GM23248 (cell line): ENCODE data around the gene PNPLA1. TPM values are rescaled to one million over a fixed set of nuclear protein-coding genes. Genes with fewer than 3 reads are reported as not detected.

Experiments used
- DNase-seq: peaks from one replicate; pipeline ENCODE4 v3.0.0-alpha.2; 2015
- H2AFZ ChIP-seq: fragments of 200-600 bp; sonication (generic); 2 replicates; pipeline ENCODE4 v1.6.1; 2016; ENCODE audit warnings: antibody characterized with exemption
- H3F3A ChIP-seq: fragments of 200-600 bp; sonication (generic); 2 replicates; pipeline ENCODE4 v1.6.1; 2016; ENCODE audit warnings: mild to moderate bottlenecking, antibody characterized with exemption, mixed run types; ENCODE audit not compliant: insufficient read depth
- H3K27ac ChIP-seq: fragments of 200-600 bp; sonication (generic); 2 replicates; pipeline ENCODE4 v1.5.1; 2016; ENCODE audit warnings: mild to moderate bottlenecking
- H3K27me3 ChIP-seq: fragments of 200-600 bp; sonication (generic); replicated peaks from 2 replicates; pipeline ENCODE4 v1.6.1; 2016; ENCODE audit warnings: mild to moderate bottlenecking; ENCODE audit not compliant: insufficient read depth
- H3K36me3 ChIP-seq: fragments of 200-600 bp; sonication (generic); 2 replicates; pipeline ENCODE4 v1.6.1; 2016; ENCODE audit warnings: low read depth, mild to moderate bottlenecking
- H3K4me1 ChIP-seq: fragments of 200-600 bp; sonication (generic); 2 replicates; pipeline ENCODE4 v1.6.1; 2016; ENCODE audit warnings: mild to moderate bottlenecking; ENCODE audit not compliant: insufficient read depth
- H3K4me2 ChIP-seq: fragments of 200-600 bp; sonication (generic); one replicate; pipeline ENCODE4 v1.6.1; 2016; ENCODE audit warnings: mild to moderate bottlenecking; ENCODE audit not compliant: unreplicated experiment
- H3K4me3 ChIP-seq: fragments of 200-600 bp; sonication (generic); 2 replicates; pipeline ENCODE4 v1.5.1; 2016; ENCODE audit warnings: mild to moderate bottlenecking
- H3K79me2 ChIP-seq: fragments of 200-600 bp; sonication (generic); 2 replicates; pipeline ENCODE4 v1.6.1; 2016; ENCODE audit warnings: mild to moderate bottlenecking; ENCODE audit not compliant: insufficient read depth
- H3K9ac ChIP-seq: fragments of 200-600 bp; sonication (generic); 2 replicates; pipeline ENCODE4 v1.6.1; 2016; ENCODE audit warnings: mild to moderate bottlenecking
- H3K9me2 ChIP-seq: fragments of 200-600 bp; sonication (generic); 2 replicates; pipeline ENCODE4 v1.6.1; 2016; ENCODE audit warnings: mixed run types, mild to moderate bottlenecking, moderate library complexity; ENCODE audit not compliant: insufficient read depth
- H3K9me3 ChIP-seq: fragments of 200-600 bp; sonication (generic); one replicate; pipeline ENCODE4 v1.6.1; 2017; ENCODE audit warnings: low read depth
- H4K20me1 ChIP-seq: fragments of 200-600 bp; sonication (generic); 2 replicates; pipeline ENCODE4 v1.6.0; 2016; ENCODE audit not compliant: insufficient read depth
- EZH2 ChIP-seq: fragments of 200-600 bp; sonication (generic); IDR thresholded peaks from 2 replicates; pipeline ENCODE4 v1.6.1; 2018; ENCODE audit warnings: antibody characterized with exemption, mild to moderate bottlenecking; ENCODE audit not compliant: insufficient read depth, poor library complexity, severe bottlenecking
- EZH2phosphoT487 ChIP-seq: fragments of 200-600 bp; sonication (generic); IDR thresholded peaks from 2 replicates; pipeline ENCODE4 v1.6.1; 2018; ENCODE audit warnings: antibody characterized with exemption, moderate library complexity, mild to moderate bottlenecking, low read depth; ENCODE audit not compliant: insufficient read depth
- WGBS, 2 experiments: methylation state at CpG; one replicate each; pipeline ENCODE4 v1.1.6; 2015 to 2017; ENCODE audit warnings: low lambda C conversion rate in 2 of 2, low coverage in 1 of 2; ENCODE audit errors: missing lambda C conversion rate in 2 of 2; 5-methylcytosine and 5-hydroxymethylcytosine counted together
- in situ Hi-C: fragments of 300-500 bp; cut with MboI; formaldehyde crosslinking; loops from 2 replicates; pipeline ENCODE4 v1.15.0; 2020
- polyA plus RNA-seq: library from polyadenylated mRNA; unstranded; fragments of >200 nt; fragmentation: Nextera tagmentation; extraction: Ambion mirVana; gene quantifications from 2 replicates; pipeline ENCODE4 v1.2.1, GENCODE V29; 2016
- total RNA-seq: library from RNA; depleted of rRNA; stranded (reverse); fragments of >200 nt; shearing (Covaris generic); gene quantifications from 2 replicates; pipeline ENCODE4 v1.2.3, GENCODE V29; 2014

PNPLA1 gene
- total and polyA plus RNA-seq, 2 experiments from 2014 or later = not detected

DNA sequence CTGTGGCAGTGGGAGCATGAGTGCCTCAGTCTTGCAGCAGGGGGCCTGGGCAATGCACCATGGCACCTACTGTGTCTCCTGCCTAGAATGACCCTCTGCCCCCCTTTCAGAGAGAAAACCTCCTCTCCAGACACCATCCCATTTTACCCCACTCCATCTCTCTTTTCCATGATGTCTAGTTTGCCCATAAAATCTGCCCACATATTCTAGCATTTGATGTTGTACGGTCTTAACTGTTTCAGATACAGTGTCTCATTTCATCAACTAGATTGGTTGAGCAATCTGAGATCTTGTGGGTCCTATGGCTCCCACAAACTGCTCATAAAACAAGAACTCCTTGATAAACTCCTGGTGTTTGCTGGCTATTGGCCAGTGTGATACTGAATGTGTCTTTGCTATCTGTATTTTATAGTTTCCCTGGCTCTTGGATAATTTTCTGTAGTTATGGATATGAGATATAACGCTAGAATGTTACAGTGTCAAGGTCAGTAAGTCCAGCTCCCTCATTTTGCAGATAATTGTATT is 8.1 kb downstream of the PNPLA1 start:
- WGBS, 2 experiments = 77 to 87% methylated on average over 2 of the region's 2 CpGs
- no peaks in the 10 kb centered on the region for H3F3A ChIP-seq
- H3K4me2 ChIP-seq = no peak overlapping the region
- H3K79me2 ChIP-seq = no peaks in the 10 kb centered on the region
- H3K4me3 ChIP-seq = no peak overlapping the region
- no peaks in the 10 kb centered on the region for H3K4me1 ChIP-seq
- no peaks in the 10 kb centered on the region for H3K9me2 ChIP-seq
- no peak for DNase-seq
- no peaks in the 10 kb centered on the region for H4K20me1 ChIP-seq
- H2AFZ ChIP-seq = no peak overlapping the region
- no peaks in the 10 kb centered on the region for H3K36me3 ChIP-seq
- no peak overlapping the region for H3K9ac ChIP-seq
- no peak for TF ChIP-seq EZH2
- no peak for TF ChIP-seq EZH2phosphoT487
- no peaks in the 10 kb centered on the region for H3K9me3 ChIP-seq
- H3K27me3 ChIP-seq = peaks cover 74% of the 10 kb centered on the region
- no peak overlapping the region for H3K27ac ChIP-seq
- in situ Hi-C loops = no loop called here

GRCh38 chr6:36280467-36280866 is 10.6 kb downstream of the PNPLA1 start:
- DNase-seq = no peak
- Histone ChIP-seq H3F3A (no peaks in the 10 kb centered on the region), H3K4me1 (no peaks in the 10 kb centered on the region), H3K9ac (no peak overlapping the region), H3K79me2 (no peaks in the 10 kb centered on the region), H2AFZ (no peak overlapping the region), H4K20me1 (no peaks in the 10 kb centered on the region), H3K27ac (no peak overlapping the region), H3K4me3 (no peak overlapping the region), H3K27me3 (peaks cover 83% of the 10 kb centered on the region), H3K36me3 (no peaks in the 10 kb centered on the region), H3K4me2 (no peak overlapping the region), H3K9me3 (no peaks in the 10 kb centered on the region), H3K9me2 (no peaks in the 10 kb centered on the region)
- in situ Hi-C loops = no loop called here
- 28 to 37% methylated on average over 3 of the region's 3 CpGs for WGBS, 2 experiments
- TF ChIP-seq EZH2 (no peak), EZH2phosphoT487 (no peak)

GRCh38 chr6:36280983-36281382 is 11.1 kb downstream of the PNPLA1 start:
- WGBS, 2 experiments = 57 to 60% methylated on average over 4 of the region's 4 CpGs
- H3K27ac ChIP-seq = no peak overlapping the region
- TF ChIP-seq EZH2phosphoT487 (no peak), EZH2 (no peak)

DNA sequence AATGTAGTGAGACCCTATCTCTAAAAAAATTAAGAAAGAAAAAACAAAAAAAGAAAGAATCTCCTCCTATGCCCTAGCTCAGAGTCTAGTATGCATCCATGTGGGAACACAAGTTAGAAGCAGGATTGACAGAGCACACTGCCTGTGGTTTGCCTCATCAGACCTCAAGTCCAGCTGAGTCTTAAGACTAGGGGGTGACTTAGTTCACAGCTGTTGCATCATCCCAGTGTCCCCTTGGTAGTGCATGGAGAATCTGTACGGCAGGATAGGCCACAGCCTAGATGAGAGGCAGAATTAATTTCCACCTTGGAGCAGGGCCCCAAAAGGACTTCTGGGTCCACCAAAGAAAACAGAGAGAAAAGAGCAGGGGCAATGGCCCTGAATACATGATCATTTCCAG is 13.7 kb downstream of the PNPLA1 start:
- in situ Hi-C loops = no loop called here
- Histone ChIP-seq H3K9me2 (no peaks in the 10 kb centered on the region), H2AFZ (no peak overlapping the region), H3K4me2 (no peak overlapping the region), H3K9ac (no peak overlapping the region), H3K4me1 (no peaks in the 10 kb centered on the region), H3K27me3 (peaks cover 71% of the 10 kb centered on the region), H3F3A (0 out of 2 replicates have a peak, but pooled peaks cover 4% of the 10 kb centered on the region), H3K79me2 (no peaks in the 10 kb centered on the region), H4K20me1 (no peaks in the 10 kb centered on the region), H3K9me3 (no peaks in the 10 kb centered on the region), H3K27ac (no peak overlapping the region), H3K4me3 (no peak overlapping the region), H3K36me3 (no peaks in the 10 kb centered on the region)
- WGBS, 2 experiments = 64 to 83% methylated on average over 1 of the region's 1 CpG
- TF ChIP-seq EZH2 (no peak), EZH2phosphoT487 (no peak)
- no peak for DNase-seq

More at GRCh38 chr6:36280983-36281382, 11.1 kb downstream of the PNPLA1 start:
- Histone ChIP-seq H3K36me3 (no peaks in the 10 kb centered on the region), H3F3A (no peaks in the 10 kb centered on the region), H3K9ac (no peak overlapping the region), H2AFZ (no peak overlapping the region), H3K79me2 (no peaks in the 10 kb centered on the region), H3K9me3 (no peaks in the 10 kb centered on the region), H3K9me2 (no peaks in the 10 kb centered on the region), H3K4me1 (no peaks in the 10 kb centered on the region), H3K4me3 (no peak overlapping the region), H3K27me3 (peaks cover 88% of the 10 kb centered on the region), H4K20me1 (no peaks in the 10 kb centered on the region), H3K4me2 (no peak overlapping the region)
- in situ Hi-C loops = no loop called here
- DNase-seq = no peak

- Histone ChIP-seq H3F3A (0 out of 2 replicates have a peak, but pooled peaks cover 4% of the 10 kb centered on the region), H3K9me3 (no peaks in the 10 kb centered on the region), H3K27ac (no peak overlapping the region), H3K9ac (no peak overlapping the region), H3K4me2 (no peak overlapping the region), H3K4me1 (no peaks in the 10 kb centered on the region), H3K79me2 (no peaks in the 10 kb centered on the region), H3K4me3 (no peak overlapping the region), H3K9me2 (no peaks in the 10 kb centered on the region), H2AFZ (no peak overlapping the region), H3K27me3 (peaks cover 64% of the 10 kb centered on the region), H3K36me3 (no peaks in the 10 kb centered on the region), H4K20me1 (no peaks in the 10 kb centered on the region)
- 100% methylated on average over 1 of the region's 1 CpG for WGBS, 2 experiments
- no peak for DNase-seq
- TF ChIP-seq EZH2 = no peak
- no peak for TF ChIP-seq EZH2phosphoT487
- in situ Hi-C loops = no loop called here
These were observed 14.5 kb downstream of the PNPLA1 start for GRCh38 chr6:36284359-36284758.
